Neural cell (in vitro differentiated cells): ENCODE results near the gene KRTAP10-5.

Source experiments
- EZH2 ChIP-seq: fragments of 200-600, 300-800 bp; shearing (Covaris generic), sonication (generic); IDR thresholded peaks from 2 replicates; pipeline ENCODE4 v1.6.1; 2014; ENCODE audit warnings: antibody characterized with exemption, low read length, borderline replicate concordance, mild to moderate bottlenecking; ENCODE audit not compliant: insufficient read depth, poor library complexity, severe bottlenecking
- POLR2AphosphoS5 ChIP-seq: IDR thresholded peaks from 2 replicates; pipeline ENCODE4 v1.6.1; 2012
- TF ChIP-seq, protein P1 (sequence below): fragments of 450-650 bp; IDR thresholded peaks from 2 replicates; pipeline ENCODE4 v1.5.1; 2014; ENCODE audit warnings: antibody characterized with exemption, mild to moderate bottlenecking, moderate library complexity; ENCODE audit not compliant: poor library complexity, severe bottlenecking

- TF ChIP-seq, protein P1, sequence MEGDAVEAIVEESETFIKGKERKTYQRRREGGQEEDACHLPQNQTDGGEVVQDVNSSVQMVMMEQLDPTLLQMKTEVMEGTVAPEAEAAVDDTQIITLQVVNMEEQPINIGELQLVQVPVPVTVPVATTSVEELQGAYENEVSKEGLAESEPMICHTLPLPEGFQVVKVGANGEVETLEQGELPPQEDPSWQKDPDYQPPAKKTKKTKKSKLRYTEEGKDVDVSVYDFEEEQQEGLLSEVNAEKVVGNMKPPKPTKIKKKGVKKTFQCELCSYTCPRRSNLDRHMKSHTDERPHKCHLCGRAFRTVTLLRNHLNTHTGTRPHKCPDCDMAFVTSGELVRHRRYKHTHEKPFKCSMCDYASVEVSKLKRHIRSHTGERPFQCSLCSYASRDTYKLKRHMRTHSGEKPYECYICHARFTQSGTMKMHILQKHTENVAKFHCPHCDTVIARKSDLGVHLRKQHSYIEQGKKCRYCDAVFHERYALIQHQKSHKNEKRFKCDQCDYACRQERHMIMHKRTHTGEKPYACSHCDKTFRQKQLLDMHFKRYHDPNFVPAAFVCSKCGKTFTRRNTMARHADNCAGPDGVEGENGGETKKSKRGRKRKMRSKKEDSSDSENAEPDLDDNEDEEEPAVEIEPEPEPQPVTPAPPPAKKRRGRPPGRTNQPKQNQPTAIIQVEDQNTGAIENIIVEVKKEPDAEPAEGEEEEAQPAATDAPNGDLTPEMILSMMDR: no peak
- TF ChIP-seq POLR2AphosphoS5 (no peak), EZH2 (no peak)
Observed at GRCh38 chr21:44583800-44584147, 3.4 kb upstream of the KRTAP10-5 start.
